Endodermal cell (in vitro differentiated cells): Measurements from ENCODE around the gene FADD. TPM values are rescaled to one million over a fixed set of nuclear protein-coding genes. Genes with fewer than 3 reads are reported as not detected.

Experiments used
- DNase-seq: peaks from one replicate; pipeline ENCODE4 v3.0.0-alpha.2; 2017
- H3K27ac ChIP-seq: 2 replicates; pipeline ENCODE4 v1.5.1; 2013; ENCODE audit warnings: mild to moderate bottlenecking, low read depth, low read length, moderate library complexity
- H3K27me3 ChIP-seq: 2 replicates; pipeline ENCODE4 v1.6.1; 2013; ENCODE audit warnings: mild to moderate bottlenecking, low read length, moderate library complexity; ENCODE audit not compliant: insufficient read depth, control insufficient read depth, poor library complexity, severe bottlenecking
- H3K36me3 ChIP-seq: 2 replicates; pipeline ENCODE4 v1.7.0; 2013; ENCODE audit warnings: mild to moderate bottlenecking, low read length, moderate library complexity; ENCODE audit not compliant: control insufficient read depth, insufficient read depth
- H3K4me1 ChIP-seq: one replicate; pipeline ENCODE4 v1.7.0; 2013; ENCODE audit warnings: low read length; ENCODE audit not compliant: control insufficient read depth, insufficient read depth
- H3K4me3 ChIP-seq: 2 replicates; pipeline ENCODE4 v1.5.1; 2013; ENCODE audit warnings: mild to moderate bottlenecking, low read length, moderate library complexity
- H3K9ac ChIP-seq: 2 replicates; pipeline ENCODE4 v1.6.1; 2013; ENCODE audit warnings: mild to moderate bottlenecking, low read length, moderate library complexity; ENCODE audit not compliant: poor library complexity, severe bottlenecking; ENCODE audit errors: extremely low read depth
- H3K9me3 ChIP-seq: 2 replicates; pipeline ENCODE4 v1.6.1; 2013; ENCODE audit warnings: mild to moderate bottlenecking, low read length, moderate library complexity; ENCODE audit not compliant: control insufficient read depth
- H3K27ac Mint-ChIP-seq: 2 replicates; pipeline ENCODE4 v1.8.0; 2020; ENCODE audit warnings: mixed read lengths
- H3K27me3 Mint-ChIP-seq: 2 replicates; pipeline ENCODE4 v1.8.0; 2021; ENCODE audit warnings: mild to moderate bottlenecking, mixed read lengths; ENCODE audit not compliant: insufficient read depth
- H3K36me3 Mint-ChIP-seq: 2 replicates; pipeline ENCODE4 v1.8.0; 2020; ENCODE audit warnings: low read depth, mixed read lengths
- H3K4me1 Mint-ChIP-seq: 2 replicates; pipeline ENCODE4 v1.8.0; 2020; ENCODE audit warnings: mixed read lengths
- H3K4me3 Mint-ChIP-seq: 2 replicates; pipeline ENCODE4 v1.8.0; 2020; ENCODE audit warnings: mild to moderate bottlenecking, moderate library complexity, mixed read lengths
- H3K9me3 Mint-ChIP-seq: 2 replicates; pipeline ENCODE4 v1.8.0; 2020; ENCODE audit warnings: mild to moderate bottlenecking, mixed read lengths
- CTCF ChIP-seq: fragments of 200-600 bp; sonication (generic); conservative IDR thresholded peaks from 2 replicates; pipeline ENCODE4 v1.5.0; 2021; ENCODE audit warnings: antibody characterized with exemption, mild to moderate bottlenecking
- WGBS, 2 experiments: methylation state at CpG; one replicate each; pipeline versions ENCODE4 v1.1.5 to v1.1.7; 2013; ENCODE audit warnings: missing lambda C conversion rate in 2 of 2, mixed read lengths in 1 of 2; ENCODE audit not compliant: insufficient coverage in 1 of 2, insufficient read length in 1 of 2; 5-methylcytosine and 5-hydroxymethylcytosine counted together
- total RNA-seq, 2 donors: library from RNA; stranded (reverse); fragmentation: NEBNext Ultra II Directional in 1 of 2; extraction: Animal tissue kit (Norgen Biotek cat#: 25700) in 1 of 2; gene quantifications; 2 replicates in 1 of 2; 3 replicates in 1 of 2; pipeline ENCODE4 v1.2.1, GENCODE V29; 2021

FADD gene
- total RNA-seq, 2 donors from 2014 or later = 50.6 to 53.1 TPM

GRCh38 chr11:70205766-70206165 lies 2.7 kb downstream of the FADD start:
- Histone ChIP-seq H3K36me3 (peaks cover 28% of the 10 kb centered on the region), H3K4me1 (peaks cover 30% of the 10 kb centered on the region), H3K27me3 (no peaks in the 10 kb centered on the region), H3K9ac (no peak overlapping the region), H3K9me3 (peaks cover 4% of the 10 kb centered on the region), H3K27ac (no peak overlapping the region), H3K4me3 (peak overlapping the region; percentile 25)
- no peaks in the 10 kb centered on the region for H3K27me3 Mint-ChIP-seq
- no peaks in the 10 kb centered on the region for H3K9me3 Mint-ChIP-seq
- H3K4me3 Mint-ChIP-seq = peak overlapping the region; percentile 90
- H3K4me1 Mint-ChIP-seq = peaks cover 48% of the 10 kb centered on the region
- H3K36me3 Mint-ChIP-seq = peaks cover 35% of the 10 kb centered on the region
- WGBS, 2 experiments = 85 to 95% methylated on average over 5 to 7 of the region's 7 CpGs
- DNase-seq = no peak
- TF ChIP-seq CTCF = no peak
- H3K27ac Mint-ChIP-seq = peak overlapping the region; percentile 95

GRCh38 chr11:70206226-70206981 lies 3.3 kb downstream of the FADD start:
- H3K36me3 ChIP-seq = peaks cover 28% of the 10 kb centered on the region
- peaks cover 30% of the 10 kb centered on the region for H3K4me1 ChIP-seq
- no peak for DNase-seq
- H3K9me3 ChIP-seq = no peaks in the 10 kb centered on the region
- Mint-ChIP-seq H3K27me3 (no peaks in the 10 kb centered on the region), H3K4me1 (peaks cover 48% of the 10 kb centered on the region), H3K27ac (peak overlapping the region; percentile 95), H3K9me3 (no peaks in the 10 kb centered on the region), H3K36me3 (peaks cover 35% of the 10 kb centered on the region), H3K4me3 (peak overlapping the region; percentile 90)
- H3K9ac ChIP-seq = no peak overlapping the region
- peak; percentile 15 for TF ChIP-seq CTCF
- H3K27ac ChIP-seq = no peak overlapping the region
- H3K27me3 ChIP-seq = no peaks in the 10 kb centered on the region
- 95% methylated on average over 15 to 22 of the region's 22 CpGs for WGBS, 2 experiments
- H3K4me3 ChIP-seq = no peak overlapping the region

- Histone ChIP-seq H3K27ac (no peak overlapping the region), H3K36me3 (peaks cover 28% of the 10 kb centered on the region), H3K9ac (no peak overlapping the region), H3K4me3 (no peak overlapping the region), H3K27me3 (no peaks in the 10 kb centered on the region), H3K4me1 (peaks cover 30% of the 10 kb centered on the region), H3K9me3 (no peaks in the 10 kb centered on the region)
- peaks cover 48% of the 10 kb centered on the region for H3K4me1 Mint-ChIP-seq
- H3K36me3 Mint-ChIP-seq = peaks cover 35% of the 10 kb centered on the region
- no peak overlapping the region for H3K27ac Mint-ChIP-seq
- no peak for TF ChIP-seq CTCF
- DNase-seq = no peak
- no peak overlapping the region for H3K4me3 Mint-ChIP-seq
- no peaks in the 10 kb centered on the region for H3K9me3 Mint-ChIP-seq
- H3K27me3 Mint-ChIP-seq = no peaks in the 10 kb centered on the region
- 63 to 72% methylated on average over 2 to 6 of the region's 6 CpGs for WGBS, 2 experiments
Observed at GRCh38 chr11:70206982-70207376, 3.9 kb downstream of the FADD start.
